ENCODE results near the gene RUVBL1.
"Not testable (repeated sequence)": the region's sequence is repeated elsewhere in the genome, so short reads cannot be mapped to it uniquely, and the experiment has no call there.

RUVBL1 gene

GRCh38 chr3:128123538-128124368, at the start of gene RUVBL1:
TSS of gene RUVBL1 (minus strand) at chr3:128123812. CDS start at chr3:128123724, 88 bp downstream.
- peak; percentile 98 for DNase-seq

- no peak for DNase-seq
These were observed 49.6 kb upstream of the RUVBL1 start for GRCh38 chr3:128173200-128173599.

DNA sequence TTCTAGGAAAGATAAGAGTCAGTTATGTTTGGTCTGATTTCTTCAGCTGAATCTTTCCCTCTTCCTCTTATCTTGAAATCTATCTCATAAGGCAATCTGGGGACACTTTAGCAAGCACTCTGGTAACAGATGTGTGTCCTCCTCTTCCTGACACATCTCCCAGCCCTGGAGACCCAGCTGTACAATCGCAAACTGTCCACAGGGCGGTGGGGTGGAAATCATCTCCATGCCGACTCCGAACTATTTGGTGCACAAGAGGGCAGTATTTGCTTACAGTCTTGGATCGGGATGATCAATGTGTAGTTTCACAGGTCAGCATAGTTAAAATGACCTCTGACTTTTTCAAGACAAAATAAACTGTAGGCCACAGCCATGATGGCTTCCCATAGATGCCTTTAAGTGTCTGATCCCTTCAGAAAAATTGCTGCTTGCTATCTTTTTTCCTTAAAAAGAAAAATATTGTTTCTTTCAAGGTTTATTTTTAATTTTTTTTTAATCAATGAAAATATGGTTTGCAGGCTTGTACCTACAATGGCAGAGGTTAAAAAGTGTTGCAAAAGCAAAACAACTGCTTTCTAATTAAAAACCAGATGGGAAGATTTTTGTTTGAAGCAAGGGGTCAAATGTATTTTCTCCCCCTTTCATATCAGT, 47.4 kb upstream of the RUVBL1 start:
- peak; percentile 80 for DNase-seq

DNA sequence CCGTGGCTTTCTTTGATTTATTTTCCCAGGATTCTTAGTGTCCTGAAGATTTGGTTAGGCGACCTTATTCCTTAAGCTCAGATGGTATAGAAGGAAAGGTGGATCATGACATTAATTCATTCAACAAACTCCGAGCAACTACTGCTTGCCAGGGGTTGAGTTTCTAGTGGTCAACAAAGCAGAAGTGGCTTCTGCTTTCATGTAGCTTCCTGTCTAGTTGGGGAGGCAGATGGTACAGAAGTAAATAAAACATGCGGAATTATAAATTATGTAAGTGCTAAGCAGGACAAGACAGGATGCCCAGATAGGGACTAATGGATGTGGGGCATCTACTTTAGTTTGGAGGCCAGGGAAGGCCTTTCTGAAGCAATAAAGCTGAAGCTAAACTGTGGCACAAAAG, 45.2 kb upstream of the RUVBL1 start:
- no peak for DNase-seq

- DNase-seq, result no peak
These were observed 44.5 kb upstream of the RUVBL1 start for GRCh38 chr3:128167973-128168674.

GRCh38 chr3:128167646-128167972, 44.0 kb upstream of the RUVBL1 start:
- DNase-seq, result no peak

DNA sequence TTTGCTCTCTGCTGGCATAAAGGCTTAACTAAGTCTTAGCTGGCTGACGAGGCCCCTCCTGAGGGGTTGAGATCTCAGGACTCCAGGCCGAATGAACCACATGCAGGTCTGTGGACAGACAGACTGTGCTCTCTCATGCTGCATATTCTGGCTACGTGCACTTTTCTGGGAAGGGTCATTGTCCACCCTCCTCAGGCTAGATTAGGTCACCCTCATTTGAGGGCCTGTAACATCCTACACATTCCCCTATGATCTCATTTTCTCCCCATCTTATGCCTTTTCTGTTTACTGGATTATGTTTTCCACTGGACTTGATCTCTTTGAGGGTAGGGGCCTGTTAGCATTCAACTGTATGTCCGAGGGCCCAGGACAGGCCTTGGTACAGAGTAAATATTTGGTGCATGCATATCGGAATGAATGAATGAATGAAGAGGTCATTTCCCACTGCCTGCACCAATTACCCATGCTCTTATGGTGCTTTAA, 43.4 kb upstream of the RUVBL1 start:
- no peak for DNase-seq

- no peak for DNase-seq
These were observed 39.8 kb upstream of the RUVBL1 start for GRCh38 chr3:128163432-128163831.

- no peak for DNase-seq
These were observed 37.0 kb upstream of the RUVBL1 start for GRCh38 chr3:128160661-128161060.

DNA sequence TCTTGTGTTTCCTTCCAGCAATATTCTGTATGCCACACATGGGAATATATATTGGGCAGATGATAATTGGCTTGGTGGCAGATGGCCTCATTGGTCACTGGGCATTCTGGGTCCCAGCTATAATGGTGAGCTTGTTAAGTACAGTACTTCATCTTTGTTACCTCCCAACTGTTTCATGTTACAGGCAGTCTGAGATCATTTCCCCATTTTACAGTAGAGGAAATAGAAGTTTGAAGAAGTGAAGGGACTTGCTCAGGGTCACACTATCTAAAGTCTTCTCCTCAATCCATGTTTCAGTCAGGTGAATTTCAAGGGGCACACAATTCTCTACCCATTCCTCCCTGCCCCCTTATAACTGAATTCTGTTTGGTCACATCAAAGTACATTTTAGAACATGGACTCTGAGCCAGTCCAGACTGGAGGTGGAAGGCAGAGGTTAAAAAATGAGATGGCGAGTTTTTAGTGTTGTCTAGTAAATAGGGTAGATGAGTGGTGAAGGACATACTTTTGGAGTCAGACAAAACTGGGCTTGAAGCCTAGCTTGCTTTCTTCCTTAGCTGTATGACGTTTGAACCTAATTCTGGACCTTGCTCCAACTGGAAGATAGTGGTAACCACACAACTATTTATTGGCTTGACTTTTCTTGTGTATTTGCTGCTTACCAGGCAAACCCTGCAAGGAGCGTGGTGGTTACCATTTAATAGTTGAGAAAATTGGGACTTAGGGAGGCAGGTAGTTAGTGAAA, 32.2 kb upstream of the RUVBL1 start:
- no peak for DNase-seq

DNA sequence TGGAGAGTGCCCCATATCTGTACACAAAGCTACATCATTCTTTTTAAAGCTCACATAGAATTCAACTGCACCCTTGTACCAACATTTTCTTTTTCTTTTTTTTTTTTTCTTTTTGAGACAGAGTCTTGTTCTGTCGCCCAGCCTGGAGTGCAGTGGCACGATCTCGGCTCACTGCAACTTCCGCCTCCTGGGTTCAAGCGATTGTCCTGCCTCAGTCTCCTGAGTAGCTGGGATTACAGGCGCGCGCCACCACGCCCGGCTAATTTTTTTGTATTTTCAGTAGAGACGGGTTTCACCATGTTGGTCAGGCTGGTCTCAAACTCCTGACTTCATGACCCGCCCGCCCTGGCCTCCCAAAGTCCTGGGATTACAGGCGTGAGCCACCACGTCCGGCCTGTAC, 30.7 kb upstream of the RUVBL1 start:
- DNase-seq, result not testable (repeated sequence)

DNA sequence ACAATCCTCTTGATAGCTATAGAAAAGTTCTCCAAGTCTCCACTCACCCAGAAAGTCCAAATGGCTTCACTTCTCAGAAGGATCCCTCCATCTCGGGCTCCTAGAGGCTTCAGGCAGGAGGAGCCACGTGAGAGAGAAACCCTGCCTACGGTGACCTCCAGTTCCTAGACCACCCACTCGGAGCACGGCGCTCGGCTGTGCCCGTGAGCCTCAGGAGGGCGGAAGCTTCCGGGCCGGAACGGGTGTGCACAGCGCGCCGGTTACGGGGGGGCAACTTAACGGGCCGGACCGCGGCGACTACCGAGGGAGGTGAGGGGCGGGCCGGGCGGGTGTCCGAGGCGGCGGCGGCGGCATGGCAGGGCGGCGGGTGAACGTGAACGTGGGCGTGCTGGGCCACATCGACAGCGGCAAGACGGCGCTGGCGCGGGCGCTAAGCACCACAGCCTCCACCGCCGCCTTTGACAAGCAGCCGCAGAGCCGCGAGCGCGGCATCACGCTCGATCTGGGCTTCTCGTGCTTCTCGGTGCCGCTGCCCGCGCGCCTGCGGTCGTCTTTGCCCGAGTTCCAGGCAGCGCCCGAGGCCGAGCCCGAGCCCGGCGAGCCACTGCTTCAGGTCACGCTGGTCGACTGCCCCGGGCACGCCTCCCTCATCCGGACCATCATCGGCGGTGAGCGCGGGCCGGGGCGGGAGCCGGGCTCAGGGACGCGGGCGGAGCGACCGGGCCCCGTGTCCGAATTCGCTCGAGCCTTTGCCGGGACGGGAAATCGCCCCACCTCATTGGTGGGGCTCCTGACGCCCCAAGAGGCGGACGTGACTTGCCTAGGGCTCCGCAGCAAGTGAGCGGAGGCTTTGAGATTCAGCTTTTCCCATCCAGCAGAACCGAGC, 29.8 kb upstream of the RUVBL1 start, which contains the start of gene EEFSEC:
Gene EEFSEC, plus strand, starts transcription at position 326 of the 886 bp plus-strand sequence. Its CDS starts 27 bp downstream, at position 353.
- peak; percentile 85 for DNase-seq

- DNase-seq, result no peak
These were observed 29.0 kb upstream of the RUVBL1 start for GRCh38 chr3:128152419-128153155.

GRCh38 chr3:128151758-128152274, 28.2 kb upstream of the RUVBL1 start:
- DNase-seq, result no peak

GRCh38 chr3:128149650-128150049, 26.0 kb upstream of the RUVBL1 start:
- no peak for DNase-seq

GRCh38 chr3:128146201-128146600, 22.6 kb upstream of the RUVBL1 start:
- DNase-seq, result no peak

- DNase-seq, result no peak
These were observed 21.7 kb upstream of the RUVBL1 start for GRCh38 chr3:128145279-128145678.

GRCh38 chr3:128144512-128145187, 21.0 kb upstream of the RUVBL1 start:
- DNase-seq, result no peak

- DNase-seq, result no peak
These were observed 19.9 kb upstream of the RUVBL1 start for GRCh38 chr3:128143496-128143895.

- DNase-seq, result no peak
These were observed 9.8 kb upstream of the RUVBL1 start for GRCh38 chr3:128133273-128133883.
